RPMI7951 (cell line): ENCODE data around the gene TSR3. TPM values are rescaled to one million over a fixed set of nuclear protein-coding genes. Genes with fewer than 3 reads are reported as not detected.
"Not testable (repeated sequence)": the region's sequence is repeated elsewhere in the genome, so short reads cannot be mapped to it uniquely, and the experiment has no call there.

Experiments used
- DNase-seq: peaks from one replicate; pipeline ENCODE4 v3.0.0-alpha.2; 2012; ENCODE audit warnings: low read depth
- total RNA-seq: library from RNA; depleted of rRNA; stranded (reverse); fragments of >200 nt; shearing (Covaris generic); gene quantifications from 2 replicates; pipeline ENCODE4 v1.2.3, GENCODE V29; 2014

Gene TSR3
- total RNA-seq, 1 experiment from 2014 or later: 50.0 TPM

DNA sequence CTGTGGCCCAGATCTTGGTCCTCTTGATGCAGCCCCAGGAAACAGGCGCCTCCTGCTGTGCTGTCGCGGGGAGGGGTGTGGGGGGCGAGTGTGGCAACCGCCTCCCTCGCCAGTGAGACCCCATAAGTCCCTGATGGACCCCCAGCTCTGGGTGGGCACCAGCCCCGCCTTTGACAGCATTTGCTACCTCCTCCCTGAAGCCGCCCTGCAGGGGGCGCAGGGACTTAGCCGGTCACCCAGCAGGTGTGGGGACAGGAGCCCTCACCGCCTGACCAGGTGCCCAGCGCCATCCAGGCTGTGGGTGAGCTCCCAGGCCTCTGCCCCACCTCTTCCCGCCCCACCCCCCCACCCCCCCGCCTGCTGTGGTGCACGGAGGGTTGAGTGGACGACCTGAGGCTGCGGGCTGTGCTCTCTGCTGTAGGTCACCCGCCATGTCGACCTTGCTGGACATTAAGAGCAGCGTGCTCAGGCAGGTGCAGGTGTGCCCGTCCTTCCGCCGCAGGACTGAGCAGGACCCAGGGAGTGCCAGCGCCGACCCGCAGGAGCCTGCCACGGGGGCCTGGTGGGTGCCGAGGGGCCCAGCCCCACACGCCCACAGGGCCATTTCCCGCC, 13.5 kb downstream of the TSR3 start:
- no peak for DNase-seq

DNA sequence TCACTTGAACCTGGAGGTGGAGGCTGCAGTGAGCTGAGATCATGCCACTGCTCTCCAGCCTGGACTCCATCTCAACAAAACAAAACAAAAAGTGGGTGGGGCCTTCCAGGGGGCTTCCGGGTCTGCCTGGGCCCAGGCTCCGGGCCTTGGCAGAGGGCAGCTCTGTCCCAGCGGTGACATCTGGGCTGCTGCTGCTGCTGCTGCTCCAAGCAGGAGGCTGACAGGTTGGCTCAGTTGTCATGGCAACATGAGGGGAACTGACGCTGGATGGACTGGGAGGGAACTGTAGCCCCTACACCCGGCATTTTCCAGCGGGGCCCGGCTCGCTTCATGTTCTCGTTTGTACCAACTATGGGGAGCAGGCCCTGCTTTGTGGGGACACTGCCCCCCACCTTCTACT, 14.2 kb downstream of the TSR3 start:
- DNase-seq: no peak

DNA sequence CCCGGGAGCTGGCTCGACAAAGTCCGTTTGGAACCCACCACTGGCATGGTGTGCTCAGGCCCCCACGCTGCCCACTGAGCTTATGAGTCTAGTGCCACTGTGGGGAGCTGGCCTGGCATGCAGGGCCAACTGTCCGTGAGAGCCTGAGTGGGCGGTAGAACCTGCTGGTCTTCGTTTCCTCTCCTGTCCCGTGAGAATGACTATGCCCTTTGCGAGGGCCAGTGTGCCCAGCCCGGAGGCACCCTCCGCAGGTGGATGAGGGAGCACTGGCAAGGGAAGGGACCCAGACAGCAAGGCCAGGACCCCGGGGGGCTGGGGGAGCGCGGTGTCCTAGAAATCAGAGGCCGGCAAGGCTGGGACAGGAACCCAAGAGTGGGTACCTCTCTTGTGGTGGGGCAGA, 15.1 kb downstream of the TSR3 start:
- no peak for DNase-seq

DNA sequence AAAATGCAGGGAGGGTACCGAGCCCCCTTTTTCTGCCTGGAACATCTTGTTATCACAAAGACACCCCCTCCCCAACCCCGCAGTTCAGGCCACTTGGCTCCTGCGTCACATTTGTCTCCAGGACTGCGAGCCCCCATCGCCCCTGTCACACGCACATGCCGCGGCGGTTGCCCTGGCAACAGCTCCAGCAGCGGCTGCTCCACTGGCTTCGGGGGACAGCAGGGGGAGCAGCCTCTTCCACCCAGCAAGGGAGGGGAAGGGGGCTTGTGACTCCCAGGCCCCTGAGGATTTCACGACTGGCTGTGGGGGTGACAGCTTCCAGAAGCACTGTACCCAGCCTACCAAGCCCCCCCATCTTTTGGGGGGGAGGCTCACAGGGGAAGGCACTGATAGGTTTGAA, 15.7 kb downstream of the TSR3 start:
- DNase-seq: no peak

DNA sequence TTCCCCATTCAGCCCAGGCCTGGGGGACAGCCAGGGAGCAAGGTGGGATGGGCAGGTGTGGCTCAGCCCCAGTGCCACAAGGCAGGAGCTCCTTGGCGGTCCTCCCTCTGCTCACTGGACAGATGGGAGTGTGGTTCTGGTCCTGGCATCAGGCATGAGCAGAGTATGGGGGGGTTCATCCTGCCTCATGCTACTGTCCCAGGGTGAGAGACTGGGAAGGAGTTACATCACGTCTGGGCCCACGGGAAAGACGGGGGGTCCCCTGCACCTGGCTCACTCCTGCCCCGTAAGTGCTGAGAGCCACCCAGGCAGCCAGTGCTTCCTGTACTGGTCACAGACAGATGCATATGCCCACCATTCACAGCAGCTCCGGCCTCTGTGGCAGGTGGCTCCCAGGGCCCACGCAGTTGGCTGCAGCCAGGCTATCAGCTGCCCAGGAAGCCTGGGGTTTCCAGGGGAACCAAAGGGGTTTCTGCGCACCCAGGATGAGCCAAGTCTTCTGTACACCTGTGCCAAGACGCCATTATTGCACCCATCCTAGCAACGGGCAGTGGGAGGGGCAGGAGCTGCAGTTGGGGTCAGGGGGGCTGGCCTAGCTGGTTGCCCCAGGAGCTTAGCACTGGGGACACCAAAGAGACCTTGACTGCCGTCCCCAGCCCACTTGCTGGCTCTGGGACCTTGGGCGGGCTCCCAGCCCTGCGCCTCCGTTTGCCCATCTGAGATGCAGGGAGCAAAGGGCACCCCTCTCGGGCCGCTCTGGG, 16.3 kb downstream of the TSR3 start:
- DNase-seq: no peak

DNA sequence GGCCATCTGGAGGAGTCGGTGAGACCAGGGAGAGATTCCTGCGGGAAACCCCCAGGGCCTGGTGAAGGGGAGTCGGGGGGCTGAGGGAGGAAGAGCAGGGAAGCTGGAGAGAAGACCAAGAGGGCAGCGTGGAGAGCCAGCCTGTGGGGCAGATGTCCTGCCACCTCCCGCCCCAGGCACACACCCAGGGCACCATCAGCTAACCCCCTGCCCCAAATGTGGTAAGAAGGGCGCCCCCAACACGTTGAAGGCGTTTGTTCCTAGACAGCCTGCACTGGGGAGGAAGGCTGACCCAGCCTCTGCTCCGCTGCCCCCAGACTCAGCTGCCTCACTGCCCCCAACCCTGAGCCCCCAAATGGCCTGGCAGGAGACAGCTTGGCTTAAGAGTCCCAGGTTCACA, 16.9 kb downstream of the TSR3 start:
- DNase-seq: no peak

DNA sequence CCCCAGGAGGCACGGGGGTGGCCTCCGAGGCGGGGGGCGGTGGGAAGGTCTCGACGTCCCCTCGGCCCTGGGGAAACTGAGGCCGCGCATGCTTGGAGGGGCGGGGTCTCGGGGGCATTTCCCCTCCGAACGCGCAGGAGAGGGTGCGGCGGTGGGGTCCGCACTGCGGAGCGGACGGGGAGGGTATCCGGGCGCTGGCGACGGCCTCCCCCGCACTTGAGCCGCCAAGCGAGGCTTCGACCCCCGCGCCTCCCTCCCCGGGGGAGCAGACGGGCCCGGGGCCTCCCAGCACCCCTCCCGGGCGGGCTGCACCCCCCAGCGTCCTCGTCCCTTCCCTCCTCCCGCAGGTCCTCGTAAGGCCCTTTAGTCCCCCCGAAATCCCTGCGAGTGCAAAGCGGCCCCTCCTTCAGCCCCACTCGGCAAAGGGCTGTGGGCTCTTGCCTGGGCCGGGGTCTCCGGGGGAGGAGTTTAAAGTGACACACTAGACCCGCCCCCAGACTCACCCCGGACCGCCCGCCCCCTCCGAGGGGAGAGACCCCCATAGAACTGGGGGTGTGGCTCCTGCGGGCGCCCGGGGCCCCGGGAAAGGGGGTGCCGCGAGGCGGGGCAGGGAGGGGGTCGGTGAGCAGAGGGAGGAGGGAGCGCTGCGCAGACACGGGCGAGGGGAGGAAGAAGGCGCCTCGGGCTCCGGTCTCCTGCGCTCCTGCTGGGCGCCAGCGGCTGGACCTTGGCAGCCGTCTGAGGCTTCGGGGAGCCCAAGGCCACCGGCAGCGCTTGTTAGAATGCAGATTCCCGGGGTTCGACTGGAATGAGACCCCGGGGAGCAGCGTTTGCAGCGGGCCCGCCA, 17.6 kb downstream of the TSR3 start:
- DNase-seq: no peak

DNA sequence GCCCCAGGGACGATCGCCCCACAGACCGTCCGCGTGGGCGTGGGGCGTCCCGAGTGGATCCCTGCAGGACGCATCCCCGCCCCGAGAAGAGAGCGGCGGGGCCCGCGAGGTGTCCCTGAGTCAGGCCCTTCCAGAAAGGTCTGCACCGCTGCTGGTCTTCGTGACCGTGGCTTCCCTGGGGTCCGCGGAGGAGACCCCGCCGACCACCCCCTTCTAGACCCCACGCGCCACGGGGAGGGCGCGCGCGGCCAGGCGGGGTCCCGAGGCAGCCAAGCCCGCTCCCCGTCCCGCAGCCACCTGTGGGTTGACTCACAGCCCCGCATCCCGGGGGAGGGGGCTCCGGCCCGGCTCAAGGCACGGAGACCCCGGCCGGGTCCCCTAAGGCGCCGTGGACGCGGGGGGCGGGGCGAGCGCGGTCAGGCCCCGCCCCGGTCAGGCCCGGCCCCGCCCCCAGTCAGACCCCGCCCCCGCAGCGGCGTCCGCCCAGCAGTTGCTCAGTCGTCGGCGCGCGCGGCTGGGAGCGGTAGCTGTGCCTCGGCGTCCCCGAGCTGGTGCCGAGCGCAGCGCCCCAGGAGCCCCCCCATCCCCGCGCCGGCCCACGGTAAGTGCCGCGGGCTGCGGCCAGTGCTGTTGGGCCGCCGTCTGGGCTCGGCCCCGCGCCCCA, 18.4 kb downstream of the TSR3 start, which contains the start of gene BAIAP3:
Gene BAIAP3 (plus strand): TSS at position 497 of the 664 bp plus-strand sequence. CDS start 4,905 bp downstream, outside the sequence.
- DNase-seq: no peak

DNA sequence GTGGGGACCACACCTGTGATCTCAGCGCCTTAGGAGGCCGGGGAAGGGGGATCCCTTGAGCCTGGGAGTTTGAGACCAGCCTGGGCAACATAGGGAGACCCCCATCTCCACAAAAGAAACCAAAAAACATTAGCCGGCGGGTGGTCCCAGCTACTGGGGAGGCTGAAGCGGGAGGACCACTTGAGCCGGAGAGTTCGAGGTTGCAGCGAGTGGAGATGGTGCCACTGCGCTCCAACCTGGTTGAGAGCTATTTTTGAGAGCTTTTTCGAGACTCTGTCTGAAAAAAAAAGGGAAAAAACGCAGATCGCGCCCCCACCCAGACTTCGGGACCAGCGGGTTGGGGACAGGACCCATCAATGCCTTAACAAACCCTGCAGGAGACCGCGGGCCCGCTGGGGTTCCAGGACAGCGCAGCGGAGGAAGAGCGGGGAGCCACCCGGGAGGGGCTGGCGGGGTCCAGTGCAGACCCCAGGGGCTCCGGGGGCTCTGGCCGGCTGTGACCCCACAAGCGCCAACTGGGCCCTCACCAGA, 19.0 kb downstream of the TSR3 start:
- no peak for DNase-seq

DNA sequence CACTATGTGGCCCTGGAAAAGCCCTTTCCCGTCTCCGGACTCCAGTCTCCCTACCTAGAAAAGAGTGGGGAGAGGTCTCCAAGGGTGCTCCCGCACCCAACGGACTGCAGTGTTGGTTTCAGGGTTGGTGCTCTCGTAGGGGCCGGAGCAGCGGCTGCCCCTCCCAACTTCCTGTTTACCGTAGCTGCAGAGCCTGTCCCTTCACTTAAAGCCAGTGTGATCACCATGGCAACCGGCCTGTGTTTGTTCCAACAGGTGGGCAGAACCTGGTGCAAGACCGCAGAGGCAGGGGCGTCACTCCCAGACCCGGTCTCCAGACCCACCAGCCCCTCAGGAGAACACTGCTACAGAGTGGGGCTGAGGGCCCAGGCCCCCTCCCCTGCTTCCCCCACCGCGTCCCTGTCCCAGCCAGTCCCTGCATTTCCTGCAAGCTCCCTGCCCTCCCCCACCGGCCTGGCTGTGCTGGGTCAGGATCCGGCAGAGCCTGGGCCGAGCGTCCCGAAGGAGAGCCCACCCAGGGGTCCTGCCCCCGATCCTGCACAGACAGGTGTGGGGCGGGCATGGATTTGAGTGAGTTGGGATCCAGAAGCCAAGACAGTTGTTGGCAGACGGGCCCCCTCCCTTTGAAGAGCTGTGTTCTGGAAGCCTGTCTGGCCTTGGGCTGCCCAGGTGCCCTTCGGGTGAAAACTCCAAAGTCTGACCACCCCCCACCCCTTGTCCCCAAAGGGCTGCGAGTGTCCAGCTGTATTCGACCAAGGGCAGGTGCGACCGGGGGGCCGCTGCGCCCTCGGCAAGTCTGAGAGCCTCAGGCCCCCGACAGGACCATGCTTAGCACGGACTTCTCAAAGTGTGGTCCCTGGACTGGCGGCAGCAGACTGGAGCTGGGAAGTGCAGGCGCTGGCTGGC, 19.7 kb downstream of the TSR3 start:
- DNase-seq: peak; percentile 49

DNA sequence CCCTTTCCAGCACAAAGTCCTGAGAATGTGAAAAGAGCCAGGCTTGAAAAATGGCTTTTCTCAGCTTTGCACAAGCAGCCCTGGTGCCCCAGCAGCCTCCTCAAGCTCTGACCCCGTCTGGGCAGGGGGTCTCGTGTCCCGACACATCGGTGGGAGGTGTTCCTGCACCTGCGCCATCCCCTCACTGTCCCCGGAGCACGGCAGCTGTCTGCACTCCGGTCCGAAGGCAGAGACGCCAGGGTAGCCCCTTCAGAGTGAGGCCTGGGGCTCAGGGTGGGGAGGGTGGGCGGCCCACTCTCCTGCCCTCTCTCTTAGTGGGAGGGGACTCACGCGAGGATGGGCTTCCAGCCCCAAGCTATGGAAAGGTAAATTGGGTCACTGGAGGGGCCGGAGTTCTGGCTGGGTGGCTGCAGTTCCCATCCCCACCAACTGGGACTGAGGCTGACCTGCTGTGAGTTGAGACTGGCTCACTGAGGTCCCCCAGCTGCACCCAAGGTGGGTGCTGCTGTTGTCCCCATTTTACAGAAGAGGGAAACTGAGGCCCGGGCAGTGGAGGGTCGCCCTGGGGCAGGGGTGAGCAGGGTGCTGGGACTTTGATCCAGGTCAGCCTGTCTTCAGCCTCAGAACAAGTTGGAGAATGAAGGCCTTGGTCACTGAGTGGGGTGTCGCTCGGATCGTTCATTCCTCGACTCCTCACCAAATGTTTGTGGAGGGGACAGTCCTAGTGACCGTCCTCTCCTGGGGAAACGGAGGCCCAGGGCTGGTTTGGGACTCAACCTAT, 20.6 kb downstream of the TSR3 start:
- no peak for DNase-seq

DNA sequence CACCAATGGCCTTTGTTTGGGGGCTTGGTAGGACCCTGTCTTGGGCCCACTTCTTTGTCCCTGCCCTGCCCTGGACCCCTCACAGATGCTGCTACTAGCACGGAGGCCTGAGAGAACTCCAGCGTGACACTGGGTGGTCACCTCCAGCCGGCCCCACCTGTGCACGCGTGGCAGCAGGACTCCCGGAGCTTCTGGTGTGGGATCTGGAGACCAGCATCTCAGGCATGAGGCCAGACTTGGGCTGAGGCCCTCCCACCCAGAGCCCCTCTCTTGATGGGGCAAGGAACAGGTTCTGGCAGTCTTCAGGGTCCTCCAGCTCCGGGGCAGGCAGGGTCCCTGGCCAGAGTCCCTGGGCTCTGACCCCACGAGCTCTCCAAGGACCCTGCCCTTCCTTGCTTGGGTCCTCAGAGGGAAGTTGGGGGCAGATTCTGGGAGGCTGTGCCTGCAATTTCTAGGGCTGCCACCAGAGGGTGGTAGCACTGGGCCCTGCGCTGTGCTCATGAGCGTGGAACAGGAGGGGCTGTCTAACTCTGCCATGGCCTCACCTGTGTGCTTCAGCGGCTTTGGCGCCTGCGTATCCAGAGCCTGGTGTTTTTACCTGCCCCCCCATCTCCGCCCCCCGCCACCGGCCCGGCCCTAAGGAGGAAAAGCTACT, 21.3 kb downstream of the TSR3 start:
- DNase-seq: no peak

DNA sequence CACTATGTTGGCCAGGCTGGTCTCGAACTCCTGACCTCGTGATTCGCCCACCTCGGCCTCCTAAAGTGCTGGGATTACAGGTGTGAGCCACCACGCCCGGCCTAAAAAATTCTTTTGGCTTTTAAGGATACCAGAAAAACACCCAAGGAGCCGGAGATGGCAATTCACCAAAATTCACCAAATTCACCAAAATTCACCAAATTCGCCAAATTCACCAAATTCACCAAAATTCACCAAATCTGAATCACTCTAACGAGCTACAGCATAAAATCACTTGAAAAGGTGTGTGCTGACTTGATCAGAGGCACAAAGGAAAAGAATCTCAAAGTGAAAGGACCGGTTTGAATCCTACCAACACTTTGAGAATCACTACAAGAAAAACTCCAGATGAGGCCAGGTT, 22.7 kb downstream of the TSR3 start:
- not testable (repeated sequence) for DNase-seq

DNA sequence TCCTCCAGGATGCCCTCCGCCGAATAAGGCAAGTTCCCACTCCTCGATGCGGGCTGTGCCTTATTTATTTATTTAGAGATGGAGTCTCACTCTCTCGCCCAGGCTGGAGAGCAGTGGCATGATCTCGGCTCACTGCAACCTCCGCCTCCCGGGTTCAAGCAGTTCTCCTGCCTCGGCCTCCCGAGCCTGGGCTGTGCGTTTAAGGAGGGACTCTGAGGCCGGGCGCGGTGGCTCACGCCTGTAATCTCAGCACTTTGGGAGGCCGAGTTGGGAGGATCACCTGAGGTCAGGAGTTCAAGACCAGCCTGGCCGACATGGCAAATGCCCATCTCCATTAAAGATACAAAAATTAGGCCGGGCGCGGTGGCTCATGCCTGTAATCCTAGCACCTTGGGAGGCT, 23.5 kb downstream of the TSR3 start:
- DNase-seq: not testable (repeated sequence)

DNA sequence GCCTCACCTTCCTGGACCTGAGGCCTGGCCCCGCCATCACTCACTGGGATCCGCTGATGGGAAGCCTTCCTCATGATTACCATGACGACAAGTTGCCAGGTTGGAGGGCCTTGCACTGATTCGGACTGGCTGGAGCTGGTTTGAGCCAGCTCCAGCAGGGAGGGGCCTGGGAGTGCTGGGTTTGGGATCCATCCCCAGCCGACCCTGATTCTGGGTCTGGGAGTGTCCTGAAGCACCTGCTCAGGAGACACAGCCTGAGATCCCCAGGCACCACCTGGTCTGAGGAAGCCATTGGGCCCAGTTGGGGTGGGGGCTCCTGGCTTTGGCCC, 24.1 kb downstream of the TSR3 start:
- no peak for DNase-seq

DNA sequence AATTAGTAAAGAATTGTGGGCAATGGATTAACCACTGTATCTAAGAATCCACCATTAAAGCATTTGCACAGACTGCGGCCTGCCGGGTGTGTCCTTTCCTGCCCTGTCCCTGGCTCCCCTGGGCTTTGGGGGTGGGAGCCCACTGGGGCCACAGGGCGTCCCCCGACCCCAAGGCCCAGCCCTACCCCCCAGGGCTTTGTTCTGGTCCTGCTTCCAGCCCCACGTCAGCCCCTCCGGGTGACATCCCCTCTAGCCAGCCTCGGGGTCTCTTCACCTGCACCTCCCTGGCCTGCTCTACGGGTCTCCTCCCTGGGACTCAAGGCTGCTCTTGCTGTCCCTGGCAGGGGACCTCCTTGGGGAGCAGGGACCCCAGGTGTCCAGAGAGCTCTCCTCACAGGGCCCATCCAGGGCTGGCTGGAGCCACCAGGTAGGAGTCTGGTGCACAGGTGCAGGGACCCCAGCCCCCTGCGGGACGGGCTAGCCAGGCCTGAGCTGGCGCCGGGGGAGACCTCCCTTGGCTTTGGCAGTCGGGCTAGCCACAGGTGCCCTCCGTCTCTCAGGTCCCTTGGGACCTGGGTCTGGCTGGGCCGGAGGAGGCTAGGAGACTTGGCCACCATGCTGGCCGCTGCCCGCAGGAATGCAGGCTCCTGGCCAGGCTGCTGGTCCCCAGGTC, 24.6 kb downstream of the TSR3 start:
- no peak for DNase-seq

DNA sequence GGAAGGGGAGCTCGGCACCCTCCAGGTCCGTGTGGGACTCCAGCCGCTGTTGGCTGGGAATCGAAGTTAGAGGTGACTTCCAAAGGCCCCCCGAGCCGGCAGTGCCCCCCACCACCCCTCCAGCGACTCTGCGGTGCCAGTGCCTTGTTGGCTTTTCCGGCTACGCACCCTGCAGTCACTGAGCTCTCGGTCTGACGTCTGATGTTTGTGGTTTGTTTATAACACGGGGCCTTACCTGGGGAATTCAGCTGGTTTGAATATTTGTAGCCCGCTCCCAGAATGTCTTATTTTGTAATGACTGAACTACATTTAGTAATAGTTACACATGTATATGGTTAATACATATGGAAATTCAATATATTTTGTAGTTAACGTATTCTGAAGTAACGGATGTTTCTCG, 25.3 kb downstream of the TSR3 start:
- no peak for DNase-seq

DNA sequence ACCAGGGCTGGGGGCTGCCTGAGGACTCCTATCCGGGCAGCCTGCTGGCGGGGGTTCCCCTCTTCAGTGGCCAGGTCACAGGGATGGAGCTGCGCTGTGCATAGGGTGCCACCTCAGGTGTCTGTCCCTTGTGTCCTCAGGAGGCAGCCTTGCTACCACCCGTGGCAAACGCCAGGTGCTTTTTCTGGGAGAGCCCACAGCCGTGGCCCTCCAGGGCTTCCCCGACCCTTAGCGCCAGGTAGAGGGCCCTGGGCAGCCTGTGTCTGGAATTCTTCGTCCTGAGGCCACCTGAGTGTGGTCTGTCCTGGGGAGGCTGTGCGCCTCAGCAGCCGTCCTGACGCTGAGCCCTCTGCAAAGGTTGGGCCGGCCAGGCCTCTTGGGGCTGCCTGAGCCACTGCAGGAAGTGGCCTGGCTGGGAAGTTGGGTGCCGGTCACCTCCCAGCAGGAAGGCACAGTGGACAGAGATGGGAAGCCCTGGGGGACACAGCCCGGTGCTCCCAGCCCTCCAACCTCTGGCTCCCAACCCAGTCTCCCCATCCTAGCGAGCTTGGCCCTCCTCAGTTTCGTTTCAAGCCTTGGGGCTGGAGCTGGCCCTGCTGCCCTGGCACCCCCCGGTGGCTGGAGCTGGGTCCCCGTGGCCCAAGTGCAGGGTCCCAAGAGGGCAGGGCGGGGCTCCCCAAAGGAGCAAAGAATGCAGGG, 25.9 kb downstream of the TSR3 start:
- no peak for DNase-seq
